CD4-positive, CD25-positive, alpha-beta regulatory T cell (primary cell): ENCODE data around the gene KAZN. TPM values are rescaled to one million over a fixed set of nuclear protein-coding genes. Genes with fewer than 3 reads are reported as not detected.

Experiments
- ATAC-seq, 2 donors: fragments of 150-1000 bp; cut with Tn5 transposase; one replicate each; pipeline ENCODE4 v1.10.0; 2021; ENCODE audit warnings: low read depth in 2 of 2, moderate number of reproducible peaks in 2 of 2, moderate library complexity in 1 of 2
- DNase-seq, 3 donors: peaks; one replicate each; pipeline versions ENCODE4 v3.0.0 to v3.0.0-alpha.2; 2012 to 2022; ENCODE audit warnings: mixed read lengths in 1 of 3
- H3K27ac ChIP-seq: one replicate; pipeline ENCODE4 v1.7.0; 2013; ENCODE audit warnings: mild to moderate bottlenecking, low read length; ENCODE audit not compliant: insufficient read depth, poor library complexity, severe bottlenecking
- H3K27me3 ChIP-seq: one replicate; pipeline ENCODE4 v1.7.0; 2013; ENCODE audit warnings: low read length; ENCODE audit not compliant: control insufficient read depth, insufficient read depth
- H3K36me3 ChIP-seq: one replicate; pipeline ENCODE4 v1.7.0; 2013; ENCODE audit warnings: mild to moderate bottlenecking, low read length, moderate library complexity; ENCODE audit not compliant: control insufficient read depth, insufficient read depth
- H3K4me1 ChIP-seq: 2 replicates; pipeline ENCODE4 v1.7.0; 2013; ENCODE audit warnings: mild to moderate bottlenecking, low read length; ENCODE audit not compliant: insufficient read depth, control insufficient read depth, poor library complexity, severe bottlenecking
- H3K4me3 ChIP-seq: one replicate; pipeline ENCODE4 v1.7.0; 2013; ENCODE audit warnings: low read depth, mild to moderate bottlenecking, low read length, moderate library complexity
- H3K9me3 ChIP-seq, 2 experiments: 1 replicate in 1 of 2; 2 replicates in 1 of 2; pipeline ENCODE4 v1.7.0; 2013; ENCODE audit warnings: low read length in 2 of 2, mild to moderate bottlenecking in 1 of 2, moderate library complexity in 1 of 2; ENCODE audit not compliant: control insufficient read depth in 2 of 2
- H3K27ac Mint-ChIP-seq, 3 donors: one replicate each; pipeline ENCODE4 v1.8.0; 2020 to 2022; ENCODE audit warnings: mild to moderate bottlenecking in 3 of 3, mixed read lengths in 3 of 3, moderate library complexity in 2 of 3
- H3K27me3 Mint-ChIP-seq: one replicate; pipeline ENCODE4 v1.8.0; 2022; ENCODE audit warnings: mild to moderate bottlenecking, mixed read lengths
- H3K36me3 Mint-ChIP-seq: one replicate; pipeline ENCODE4 v1.8.0; 2020; ENCODE audit warnings: mixed read lengths
- H3K4me1 Mint-ChIP-seq, 4 donors: one replicate each; pipeline ENCODE4 v1.8.0; 2020 to 2022; ENCODE audit warnings: mixed read lengths in 4 of 4, mild to moderate bottlenecking in 1 of 4
- H3K4me3 Mint-ChIP-seq, 4 donors: one replicate each; pipeline ENCODE4 v1.8.0; 2020 to 2022; ENCODE audit warnings: mild to moderate bottlenecking in 4 of 4, mixed read lengths in 4 of 4, moderate library complexity in 3 of 4
- H3K9me3 Mint-ChIP-seq, 7 donors: one replicate each; pipeline ENCODE4 v1.8.0; 2020 to 2022; ENCODE audit warnings: mixed read lengths in 7 of 7, mild to moderate bottlenecking in 3 of 7, moderate library complexity in 2 of 7
- polyA plus RNA-seq, 4 donors: library from polyadenylated mRNA; unstranded; fragments of 300-500 nt; fragmentation: Illumina TruSeq; gene quantifications; one replicate each; pipeline ENCODE4 v1.2.3, GENCODE V29; 2021
- total RNA-seq: library from RNA; stranded (reverse); gene quantifications from one replicate; pipeline ENCODE4 v1.2.3, GENCODE V29; 2022

The KAZN gene
- total and polyA plus RNA-seq, 5 donors from 2014 or later: not detected

GRCh38 chr1:14926229-14926628 is 327.7 kb downstream of the KAZN start:
- H3K27ac ChIP-seq: no peak overlapping the region
- peaks cover 25% of the 10 kb centered on the region for H3K27me3 Mint-ChIP-seq
- ATAC-seq (no peak), DNase-seq (no peak)
- no peak overlapping the region for H3K4me3 ChIP-seq
- H3K36me3 ChIP-seq: no peaks in the 10 kb centered on the region
- H3K36me3 Mint-ChIP-seq: no peaks in the 10 kb centered on the region
- peaks cover 7% of the 10 kb centered on the region for H3K4me1 ChIP-seq
- peaks cover 17% of the 10 kb centered on the region for H3K27me3 ChIP-seq
- H3K4me1 Mint-ChIP-seq: peaks cover 4 to 12% (median 4%) of the 10 kb centered on the region in 4 donors
- H3K27ac Mint-ChIP-seq: no peak overlapping the region
- H3K4me3 Mint-ChIP-seq: peak overlapping the region in 3 of 4 donors; percentile 8 to 60 (median 44)
- peaks cover 0 to 3% (median 0%) of the 10 kb centered on the region in 7 donors for H3K9me3 Mint-ChIP-seq
- H3K9me3 ChIP-seq: no peaks in the 10 kb centered on the region

- H3K4me3 ChIP-seq: no peak overlapping the region
- H3K4me1 Mint-ChIP-seq: peaks cover 4 to 12% (median 4%) of the 10 kb centered on the region in 4 donors
- no peak for ATAC-seq
- H3K27ac Mint-ChIP-seq: peak overlapping the region in 1 of 3 donors; percentile 45
- peaks cover 17% of the 10 kb centered on the region for H3K27me3 ChIP-seq
- no peak for DNase-seq
- no peaks in the 10 kb centered on the region for H3K36me3 ChIP-seq
- H3K36me3 Mint-ChIP-seq: no peaks in the 10 kb centered on the region
- H3K27ac ChIP-seq: no peak overlapping the region
- H3K4me1 ChIP-seq: peaks cover 7% of the 10 kb centered on the region
- no peak overlapping the region for H3K4me3 Mint-ChIP-seq
- H3K9me3 ChIP-seq: no peaks in the 10 kb centered on the region
- H3K9me3 Mint-ChIP-seq: peaks cover 0 to 3% (median 0%) of the 10 kb centered on the region in 7 donors
- H3K27me3 Mint-ChIP-seq: peaks cover 22% of the 10 kb centered on the region
Observed at GRCh38 chr1:14926818-14927575, 328.5 kb downstream of the KAZN start.

GRCh38 chr1:14928412-14928811 is 329.9 kb downstream of the KAZN start:
- H3K27ac ChIP-seq: no peak overlapping the region
- no peak for DNase-seq
- H3K27me3 ChIP-seq: peaks cover 17% of the 10 kb centered on the region
- no peak overlapping the region for H3K27ac Mint-ChIP-seq
- peaks cover 2 to 10% (median 4%) of the 10 kb centered on the region in 4 donors for H3K4me1 Mint-ChIP-seq
- no peak for ATAC-seq
- no peaks in the 10 kb centered on the region for H3K36me3 Mint-ChIP-seq
- H3K36me3 ChIP-seq: no peaks in the 10 kb centered on the region
- no peaks in the 10 kb centered on the region for H3K9me3 ChIP-seq
- H3K4me3 ChIP-seq: no peak overlapping the region
- peaks cover 19% of the 10 kb centered on the region for H3K27me3 Mint-ChIP-seq
- H3K9me3 Mint-ChIP-seq: peaks cover 0 to 3% (median 0%) of the 10 kb centered on the region in 7 donors
- H3K4me3 Mint-ChIP-seq: no peak overlapping the region
- peaks cover 7% of the 10 kb centered on the region for H3K4me1 ChIP-seq

- H3K27me3 ChIP-seq: peaks cover 17% of the 10 kb centered on the region
- no peak overlapping the region for H3K4me3 ChIP-seq
- peaks cover 0 to 7% (median 4%) of the 10 kb centered on the region in 4 donors for H3K4me1 Mint-ChIP-seq
- no peak overlapping the region for H3K4me3 Mint-ChIP-seq
- no peak for DNase-seq
- peaks cover 15% of the 10 kb centered on the region for H3K27me3 Mint-ChIP-seq
- H3K9me3 ChIP-seq: no peaks in the 10 kb centered on the region
- H3K36me3 ChIP-seq: no peaks in the 10 kb centered on the region
- H3K4me1 ChIP-seq: peaks cover 7% of the 10 kb centered on the region
- H3K27ac ChIP-seq: no peak overlapping the region
- H3K36me3 Mint-ChIP-seq: no peaks in the 10 kb centered on the region
- H3K9me3 Mint-ChIP-seq: peaks cover 0 to 3% (median 0%) of the 10 kb centered on the region in 7 donors
- H3K27ac Mint-ChIP-seq: no peak overlapping the region
- ATAC-seq: no peak
Observed at GRCh38 chr1:14928886-14929546, 330.5 kb downstream of the KAZN start.

GRCh38 chr1:14929547-14930246 is 331.2 kb downstream of the KAZN start:
- Histone ChIP-seq H3K27me3 (peaks cover 17% of the 10 kb centered on the region), H3K4me1 (peaks cover 4% of the 10 kb centered on the region), H3K9me3 (no peaks in the 10 kb centered on the region), H3K4me3 (no peak overlapping the region), H3K36me3 (no peaks in the 10 kb centered on the region), H3K27ac (no peak overlapping the region)
- Mint-ChIP-seq H3K27ac (no peak overlapping the region), H3K9me3 (peaks cover 0 to 3% (median 0%) of the 10 kb centered on the region in 7 donors), H3K27me3 (peaks cover 15% of the 10 kb centered on the region), H3K4me3 (no peak overlapping the region), H3K4me1 (peaks cover 0 to 7% (median 4%) of the 10 kb centered on the region in 4 donors), H3K36me3 (no peaks in the 10 kb centered on the region)
- DNase-seq: no peak
- ATAC-seq: no peak

- Mint-ChIP-seq H3K9me3 (peaks cover 0 to 3% (median 0%) of the 10 kb centered on the region in 7 donors), H3K36me3 (no peaks in the 10 kb centered on the region), H3K4me1 (peaks cover 0 to 5% (median 2%) of the 10 kb centered on the region in 4 donors), H3K27me3 (peaks cover 9% of the 10 kb centered on the region), H3K4me3 (no peak overlapping the region), H3K27ac (no peak overlapping the region)
- no peak for ATAC-seq
- H3K27ac ChIP-seq: no peak overlapping the region
- no peaks in the 10 kb centered on the region for H3K9me3 ChIP-seq
- H3K36me3 ChIP-seq: no peaks in the 10 kb centered on the region
- H3K4me1 ChIP-seq: no peaks in the 10 kb centered on the region
- peaks cover 15% of the 10 kb centered on the region for H3K27me3 ChIP-seq
- no peak overlapping the region for H3K4me3 ChIP-seq
- no peak for DNase-seq
Observed at GRCh38 chr1:14930247-14930965, 331.9 kb downstream of the KAZN start.

- Mint-ChIP-seq H3K4me1 (no peaks in the 10 kb centered on the region), H3K4me3 (no peak overlapping the region), H3K27me3 (peaks cover 5% of the 10 kb centered on the region)
Observed at GRCh38 chr1:14932034-14932638, 333.7 kb downstream of the KAZN start.

More at GRCh38 chr1:14932034-14932638, 333.7 kb downstream of the KAZN start:
- H3K4me1 ChIP-seq: no peaks in the 10 kb centered on the region
- no peak overlapping the region for H3K4me3 ChIP-seq
- no peak for DNase-seq
- no peak overlapping the region for H3K27ac ChIP-seq
- peaks cover 1% of the 10 kb centered on the region for H3K27me3 ChIP-seq
- Mint-ChIP-seq H3K27ac (peak overlapping the region in 1 of 3 donors; percentile 56), H3K36me3 (no peaks in the 10 kb centered on the region), H3K9me3 (peaks cover 0 to 2% (median 0%) of the 10 kb centered on the region in 7 donors)
- H3K9me3 ChIP-seq: no peaks in the 10 kb centered on the region
- no peak for ATAC-seq
- no peaks in the 10 kb centered on the region for H3K36me3 ChIP-seq
